GM19193 (cell line): ENCODE results near the gene DOK6.

Source experiments
- POLR2A ChIP-seq: IDR thresholded peaks from 4 replicates; pipeline ENCODE4 v1.6.1; 2011; ENCODE audit not compliant: insufficient read depth, insufficient read length; ENCODE audit errors: extremely low read depth

The DOK6 gene

GRCh38 chr18:69787825-69788547, 387.3 kb downstream of the DOK6 start:
- no peak for TF ChIP-seq POLR2A

- no peak for TF ChIP-seq POLR2A
These were observed 389.1 kb downstream of the DOK6 start for GRCh38 chr18:69789794-69790193.

GRCh38 chr18:69790649-69791048, 390.0 kb downstream of the DOK6 start:
- no peak for TF ChIP-seq POLR2A

- TF ChIP-seq POLR2A = no peak
These were observed 395.1 kb downstream of the DOK6 start for GRCh38 chr18:69795791-69796190.

- no peak for TF ChIP-seq POLR2A
These were observed 404.3 kb downstream of the DOK6 start for GRCh38 chr18:69804776-69805501.

- TF ChIP-seq POLR2A = no peak
These were observed 407.7 kb downstream of the DOK6 start for GRCh38 chr18:69808399-69808798.

- TF ChIP-seq POLR2A = no peak
These were observed 412.9 kb downstream of the DOK6 start for GRCh38 chr18:69813559-69813958.

- no peak for TF ChIP-seq POLR2A
These were observed 414.2 kb downstream of the DOK6 start for GRCh38 chr18:69814861-69815385.

GRCh38 chr18:69817335-69817940, 416.8 kb downstream of the DOK6 start:
- no peak for TF ChIP-seq POLR2A

- TF ChIP-seq POLR2A = no peak
These were observed 418.8 kb downstream of the DOK6 start for GRCh38 chr18:69819460-69819859.

GRCh38 chr18:69820538-69820937, 419.9 kb downstream of the DOK6 start:
- no peak for TF ChIP-seq POLR2A

GRCh38 chr18:69830189-69830588, 429.5 kb downstream of the DOK6 start:
- TF ChIP-seq POLR2A = no peak

GRCh38 chr18:69838003-69838402, 437.3 kb downstream of the DOK6 start:
- TF ChIP-seq POLR2A = no peak

GRCh38 chr18:69838620-69839411, 438.1 kb downstream of the DOK6 start:
- no peak for TF ChIP-seq POLR2A

- TF ChIP-seq POLR2A = no peak
These were observed 438.8 kb downstream of the DOK6 start for GRCh38 chr18:69839497-69839896.
